Osteoblast (primary cell): ENCODE results near the gene FOXJ1. TPM values are rescaled to one million over a fixed set of nuclear protein-coding genes. Genes with fewer than 3 reads are reported as not detected.

Source experiments
- DNase-seq: peaks from one replicate; pipeline ENCODE4 v3.0.0; 2011; ENCODE audit warnings: low spot score, mixed read lengths; ENCODE audit not compliant: insufficient read length; ENCODE audit errors: missing footprints
- H2AFZ ChIP-seq: 2 replicates; pipeline ENCODE4 v1.6.0; 2011; ENCODE audit warnings: mild to moderate bottlenecking, low read length
- H3K27ac ChIP-seq: 2 replicates; pipeline ENCODE4 v1.5.1; 2011; ENCODE audit warnings: mild to moderate bottlenecking, low read depth, low read length, moderate library complexity
- H3K27me3 ChIP-seq: 2 replicates; pipeline ENCODE4 v1.6.0; 2012; ENCODE audit warnings: mild to moderate bottlenecking, control low read depth, inconsistent platforms, low read length, moderate library complexity; ENCODE audit not compliant: insufficient read depth
- H3K36me3 ChIP-seq: 2 replicates; pipeline ENCODE4 v1.5.1; 2011; ENCODE audit warnings: mild to moderate bottlenecking, low read length, control low read depth, moderate library complexity; ENCODE audit not compliant: insufficient read depth
- H3K4me1 ChIP-seq: 2 replicates; pipeline ENCODE4 v1.5.1; 2011; ENCODE audit warnings: mild to moderate bottlenecking, low read length, control low read depth, moderate library complexity; ENCODE audit not compliant: insufficient read depth
- H3K4me2 ChIP-seq: 2 replicates; pipeline ENCODE4 v1.6.0; 2011; ENCODE audit warnings: mild to moderate bottlenecking, low read length; ENCODE audit not compliant: insufficient read depth
- H3K4me3 ChIP-seq: fragments of 200-600 bp; sonication (generic); 3 replicates; pipeline ENCODE4 v1.5.1; 2012; ENCODE audit warnings: mild to moderate bottlenecking, low read length, inconsistent platforms; ENCODE audit not compliant: insufficient read depth
- H3K79me2 ChIP-seq: 2 replicates; pipeline ENCODE4 v1.6.0; 2012; ENCODE audit warnings: mild to moderate bottlenecking, low read length, control low read depth, inconsistent platforms; ENCODE audit not compliant: insufficient read depth
- H3K9me3 ChIP-seq: 2 replicates; pipeline ENCODE4 v1.5.1; 2011; ENCODE audit warnings: low read depth, low read length, control low read depth
- H4K20me1 ChIP-seq: 2 replicates; pipeline ENCODE4 v1.6.0; 2012; ENCODE audit warnings: mild to moderate bottlenecking, low read length, control low read depth; ENCODE audit not compliant: insufficient read depth
- CTCF ChIP-seq: IDR thresholded peaks from 2 replicates; pipeline ENCODE4 v1.5.1; 2011; ENCODE audit warnings: mild to moderate bottlenecking, low read depth, low read length, moderate library complexity; ENCODE audit errors: extremely low read depth
- total RNA-seq: library from RNA; depleted of rRNA; stranded (reverse); fragments of >200 nt; gene quantifications from 2 replicates; pipeline ENCODE4 v1.2.3, GENCODE V29; 2012

The FOXJ1 gene
- total RNA-seq, 1 donor = not detected

- Histone ChIP-seq H4K20me1 (no peaks in the 10 kb centered on the region), H3K4me3 (no peak overlapping the region), H3K4me2 (no peak overlapping the region), H3K79me2 (no peaks in the 10 kb centered on the region), H3K27ac (no peak overlapping the region), H3K27me3 (peaks cover 23% of the 10 kb centered on the region), H3K4me1 (no peaks in the 10 kb centered on the region), H3K36me3 (no peaks in the 10 kb centered on the region), H3K9me3 (peaks cover under 1% of the 10 kb centered on the region), H2AFZ (no peak overlapping the region)
- no peak for TF ChIP-seq CTCF
- no peak for DNase-seq
These were observed 20.7 kb upstream of the FOXJ1 start for GRCh38 chr17:76161619-76162266.

GRCh38 chr17:76160896-76161528, 20.0 kb upstream of the FOXJ1 start:
- H3K4me2 ChIP-seq = no peak overlapping the region
- no peak for DNase-seq
- no peaks in the 10 kb centered on the region for H3K79me2 ChIP-seq

GRCh38 chr17:76159157-76159556, 18.1 kb upstream of the FOXJ1 start:
- Histone ChIP-seq H3K27ac (no peak overlapping the region), H3K36me3 (no peaks in the 10 kb centered on the region), H3K4me2 (no peak overlapping the region), H2AFZ (no peak overlapping the region), H3K4me1 (no peaks in the 10 kb centered on the region), H4K20me1 (no peaks in the 10 kb centered on the region), H3K9me3 (no peaks in the 10 kb centered on the region), H3K27me3 (peaks cover 30% of the 10 kb centered on the region), H3K79me2 (no peaks in the 10 kb centered on the region), H3K4me3 (no peak overlapping the region)
- no peak for DNase-seq
- TF ChIP-seq CTCF = no peak

More at GRCh38 chr17:76160896-76161528, 20.0 kb upstream of the FOXJ1 start:
- Histone ChIP-seq H3K4me1 (no peaks in the 10 kb centered on the region), H3K9me3 (no peaks in the 10 kb centered on the region), H3K36me3 (no peaks in the 10 kb centered on the region), H3K4me3 (no peak overlapping the region), H3K27me3 (peaks cover 23% of the 10 kb centered on the region), H4K20me1 (no peaks in the 10 kb centered on the region), H3K27ac (no peak overlapping the region), H2AFZ (no peak overlapping the region)
- no peak for TF ChIP-seq CTCF

- H3K4me2 ChIP-seq = no peak overlapping the region
- H4K20me1 ChIP-seq = no peaks in the 10 kb centered on the region
- H3K27ac ChIP-seq = no peak overlapping the region
- peaks cover 32% of the 10 kb centered on the region for H3K27me3 ChIP-seq
- H3K36me3 ChIP-seq = no peaks in the 10 kb centered on the region
- no peak overlapping the region for H2AFZ ChIP-seq
- TF ChIP-seq CTCF = no peak
- no peaks in the 10 kb centered on the region for H3K9me3 ChIP-seq
- H3K79me2 ChIP-seq = no peaks in the 10 kb centered on the region
- H3K4me3 ChIP-seq = no peak overlapping the region
- no peaks in the 10 kb centered on the region for H3K4me1 ChIP-seq
- DNase-seq = no peak
These were observed 16.7 kb upstream of the FOXJ1 start for GRCh38 chr17:76157759-76158158.
